Measurements from ENCODE around the gene NCOA6. TPM values are rescaled to one million over a fixed set of nuclear protein-coding genes. Genes with fewer than 3 reads are reported as not detected.

The NCOA6 gene
- total RNA-seq, 1 donor from 2014 or later, result 9.4 TPM

Other genes with a start within 250 kb of the NCOA6 start
- gene PIGU, start 148.6 kb downstream of the NCOA6 start, total RNA-seq, result 3.8 TPM
- gene TP53INP2, start 121.3 kb downstream of the NCOA6 start, total RNA-seq, result 14.4 TPM
- gene GGT7, start 47.2 kb upstream of the NCOA6 start, total RNA-seq, result 9.9 TPM
- gene ACSS2, start 51.0 kb upstream of the NCOA6 start, total RNA-seq, result 42.7 TPM
- gene GSS, start 130.2 kb upstream of the NCOA6 start, total RNA-seq, result 29.2 TPM
- gene MYH7B, start 130.2 kb upstream of the NCOA6 start, total RNA-seq, result 0.45 TPM

Data from left lobe of liver (tissue), 1 donor.